HCT116 (cell line): ENCODE results near the gene TET3.

Experiments
- ELF1 ChIP-seq: IDR thresholded peaks from 2 replicates; pipeline ENCODE4 v1.6.1; 2012; ENCODE audit warnings: low read depth, borderline replicate concordance
- EZH2 ChIP-seq: fragments of 200-600 bp; sonication (generic); IDR thresholded peaks from 2 replicates; pipeline ENCODE4 v1.6.1; 2017; ENCODE audit warnings: antibody characterized with exemption, mixed run types
- FOSL1 ChIP-seq: IDR thresholded peaks from 2 replicates; pipeline ENCODE4 v1.6.1; 2012; ENCODE audit warnings: low read depth
- POLR2A ChIP-seq: IDR thresholded peaks from 2 replicates; pipeline ENCODE4 v1.7.0; 2011; ENCODE audit warnings: borderline replicate concordance; ENCODE audit not compliant: insufficient read depth, insufficient read length; ENCODE audit errors: extremely low read depth
- POLR2AphosphoS5 ChIP-seq: IDR thresholded peaks from 2 replicates; pipeline ENCODE4 v1.6.1; 2011; ENCODE audit warnings: mild to moderate bottlenecking, low read depth, low read length, moderate library complexity
- RAD21 ChIP-seq: IDR thresholded peaks from 2 replicates; pipeline ENCODE4 v1.6.1; 2012; ENCODE audit warnings: low read depth, mild to moderate bottlenecking
- SIN3A ChIP-seq: IDR thresholded peaks from 2 replicates; pipeline ENCODE4 v1.6.1; 2012; ENCODE audit warnings: low read depth
- TCF7L2 ChIP-seq: IDR thresholded peaks from 2 replicates; pipeline ENCODE4 v1.7.0; 2011; ENCODE audit warnings: borderline replicate concordance, inconsistent platforms; ENCODE audit not compliant: insufficient read depth, insufficient read length; ENCODE audit errors: extremely low read depth
- YY1 ChIP-seq: IDR thresholded peaks from 2 replicates; pipeline ENCODE4 v1.6.1; 2011; ENCODE audit warnings: low read length, low read depth, moderate library complexity, mild to moderate bottlenecking; ENCODE audit not compliant: insufficient replicate concordance; ENCODE audit errors: extremely low read depth
- ZNF274 ChIP-seq: fragments of 200-500 bp; sonication (Bioruptor generic); IDR thresholded peaks from 2 replicates; pipeline ENCODE4 v1.6.1; 2014; ENCODE audit warnings: mild to moderate bottlenecking, low read depth, low read length, inconsistent platforms
- TF ChIP-seq, protein P1 (sequence below), 3 experiments: fragments of 200-600 bp in 1 of 3; sonication (generic) in 1 of 3; IDR thresholded peaks in 2 of 3; conservative IDR thresholded peaks in 1 of 3; 2 replicates each; pipeline ENCODE4 v1.5.1; 2012 to 2017; ENCODE audit warnings: low read depth in 2 of 3, low read length in 2 of 3, antibody characterized with exemption in 1 of 3, borderline replicate concordance in 1 of 3, control low read depth in 1 of 3, mild to moderate bottlenecking in 1 of 3, mixed read lengths in 1 of 3, mixed run types in 1 of 3, moderate library complexity in 1 of 3; ENCODE audit not compliant: insufficient read depth in 1 of 3
- TF ChIP-seq, protein P2 (sequence below): IDR thresholded peaks from 2 replicates; pipeline ENCODE4 v1.6.1; 2011; ENCODE audit warnings: mild to moderate bottlenecking, low read length, moderate library complexity; ENCODE audit not compliant: insufficient replicate concordance; ENCODE audit errors: extremely low read depth
- TF ChIP-seq, protein P3 (sequence below): IDR thresholded peaks from 2 replicates; pipeline ENCODE4 v1.6.1; 2012

DNA sequence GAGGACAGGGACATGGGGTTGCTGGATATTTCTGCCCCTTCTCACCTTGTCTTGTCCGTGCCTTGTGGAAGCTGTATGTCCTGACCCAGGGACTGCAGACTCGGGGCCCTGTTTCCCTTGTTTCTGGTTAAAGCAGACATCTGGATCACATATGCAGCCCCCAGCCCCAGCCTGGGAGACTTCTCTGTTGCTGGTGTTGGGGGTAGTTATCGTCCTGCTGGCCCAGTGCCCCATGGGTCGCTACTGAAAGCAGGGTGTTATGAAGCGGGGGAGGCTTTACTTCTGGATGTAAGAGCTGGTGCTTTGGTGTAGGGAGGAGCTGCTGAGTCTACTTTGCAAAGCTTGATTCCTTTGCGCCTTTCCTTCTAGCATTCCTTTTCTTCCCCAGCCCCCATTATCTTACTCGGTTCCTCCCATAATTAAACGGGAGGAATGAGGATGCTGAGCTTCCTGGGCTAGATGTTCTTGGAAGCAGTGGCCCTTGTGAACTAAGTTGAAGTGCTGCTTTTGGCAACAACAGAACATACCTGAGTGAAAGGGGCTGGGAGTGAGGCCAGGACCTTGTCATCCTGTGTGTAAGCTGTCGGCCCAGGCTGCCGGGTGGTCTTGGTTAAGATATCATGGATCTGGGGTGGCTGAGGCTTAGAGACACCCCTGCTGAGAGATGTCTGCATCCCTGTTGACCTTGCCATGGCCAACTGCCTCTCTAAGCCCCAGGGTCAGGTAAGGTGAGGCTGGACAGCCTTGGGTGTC is 3.4 kb downstream of the TET3 start:
- no peak for TF ChIP-seq POLR2A
- TF ChIP-seq EZH2 = no peak
- TF ChIP-seq, protein P1, sequence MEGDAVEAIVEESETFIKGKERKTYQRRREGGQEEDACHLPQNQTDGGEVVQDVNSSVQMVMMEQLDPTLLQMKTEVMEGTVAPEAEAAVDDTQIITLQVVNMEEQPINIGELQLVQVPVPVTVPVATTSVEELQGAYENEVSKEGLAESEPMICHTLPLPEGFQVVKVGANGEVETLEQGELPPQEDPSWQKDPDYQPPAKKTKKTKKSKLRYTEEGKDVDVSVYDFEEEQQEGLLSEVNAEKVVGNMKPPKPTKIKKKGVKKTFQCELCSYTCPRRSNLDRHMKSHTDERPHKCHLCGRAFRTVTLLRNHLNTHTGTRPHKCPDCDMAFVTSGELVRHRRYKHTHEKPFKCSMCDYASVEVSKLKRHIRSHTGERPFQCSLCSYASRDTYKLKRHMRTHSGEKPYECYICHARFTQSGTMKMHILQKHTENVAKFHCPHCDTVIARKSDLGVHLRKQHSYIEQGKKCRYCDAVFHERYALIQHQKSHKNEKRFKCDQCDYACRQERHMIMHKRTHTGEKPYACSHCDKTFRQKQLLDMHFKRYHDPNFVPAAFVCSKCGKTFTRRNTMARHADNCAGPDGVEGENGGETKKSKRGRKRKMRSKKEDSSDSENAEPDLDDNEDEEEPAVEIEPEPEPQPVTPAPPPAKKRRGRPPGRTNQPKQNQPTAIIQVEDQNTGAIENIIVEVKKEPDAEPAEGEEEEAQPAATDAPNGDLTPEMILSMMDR (IDR thresholded peaks at IDR 0.05 in 2 of 3, conservative IDR thresholded peaks at IDR 0.05 in 1 of 3; ENCODE audit: borderline replicate concordance in 1 of 3, insufficient read depth in 1 of 3, low read depth in 2 of 3, low read length in 2 of 3) = no peak
- TF ChIP-seq RAD21 = no peak
- TF ChIP-seq, protein P2, sequence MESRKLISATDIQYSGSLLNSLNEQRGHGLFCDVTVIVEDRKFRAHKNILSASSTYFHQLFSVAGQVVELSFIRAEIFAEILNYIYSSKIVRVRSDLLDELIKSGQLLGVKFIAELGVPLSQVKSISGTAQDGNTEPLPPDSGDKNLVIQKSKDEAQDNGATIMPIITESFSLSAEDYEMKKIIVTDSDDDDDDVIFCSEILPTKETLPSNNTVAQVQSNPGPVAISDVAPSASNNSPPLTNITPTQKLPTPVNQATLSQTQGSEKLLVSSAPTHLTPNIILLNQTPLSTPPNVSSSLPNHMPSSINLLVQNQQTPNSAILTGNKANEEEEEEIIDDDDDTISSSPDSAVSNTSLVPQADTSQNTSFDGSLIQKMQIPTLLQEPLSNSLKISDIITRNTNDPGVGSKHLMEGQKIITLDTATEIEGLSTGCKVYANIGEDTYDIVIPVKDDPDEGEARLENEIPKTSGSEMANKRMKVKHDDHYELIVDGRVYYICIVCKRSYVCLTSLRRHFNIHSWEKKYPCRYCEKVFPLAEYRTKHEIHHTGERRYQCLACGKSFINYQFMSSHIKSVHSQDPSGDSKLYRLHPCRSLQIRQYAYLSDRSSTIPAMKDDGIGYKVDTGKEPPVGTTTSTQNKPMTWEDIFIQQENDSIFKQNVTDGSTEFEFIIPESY = no peak
- TF ChIP-seq, protein P3, sequence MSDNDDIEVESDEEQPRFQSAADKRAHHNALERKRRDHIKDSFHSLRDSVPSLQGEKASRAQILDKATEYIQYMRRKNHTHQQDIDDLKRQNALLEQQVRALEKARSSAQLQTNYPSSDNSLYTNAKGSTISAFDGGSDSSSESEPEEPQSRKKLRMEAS = no peak
- TF ChIP-seq POLR2AphosphoS5 = no peak
- no peak for TF ChIP-seq ZNF274
- TF ChIP-seq TCF7L2 = no peak
- no peak for TF ChIP-seq YY1
- no peak for TF ChIP-seq SIN3A
- TF ChIP-seq ELF1 = no peak
- no peak for TF ChIP-seq FOSL1
